Esophagus squamous epithelium (tissue), 5 donors: Measurements from ENCODE around the gene CARM1. TPM values are rescaled to one million over a fixed set of nuclear protein-coding genes. Genes with fewer than 3 reads are reported as not detected.
"Not testable (repeated sequence)": the region's sequence is repeated elsewhere in the genome, so short reads cannot be mapped to it uniquely, and the experiment has no call there.

Experiments used
- DNase-seq: peaks from one replicate; lab custom pipeline; 2025; lab: John Stamatoyannopoulos, UW
- H3K27ac ChIP-seq, 4 donors: fragments of 200-600 bp; sonication (generic); one replicate each; pipeline ENCODE4 v1.5.1; 2016 to 2019; ENCODE audit warnings: mild to moderate bottlenecking in 1 of 4
- H3K27me3 ChIP-seq, 4 donors: fragments of 200-600 bp; sonication (generic); 1 replicate in 3 of 4; 2 replicates in 1 of 4; pipeline versions ENCODE4 v1.5.1 to v1.6.0; 2017 to 2021; ENCODE audit warnings: antibody characterized with exemption in 1 of 4
- H3K36me3 ChIP-seq, 3 donors: fragments of 200-600 bp; sonication (generic); one replicate each; pipeline ENCODE4 v1.5.1; 2016 to 2019
- H3K4me1 ChIP-seq, 3 donors: fragments of 200-600 bp; sonication (generic); one replicate each; pipeline ENCODE4 v1.5.1; 2017 to 2019
- H3K4me3 ChIP-seq, 4 donors: fragments of 200-600 bp; sonication (generic); 1 replicate in 3 of 4; 2 replicates in 1 of 4; pipeline ENCODE4 v1.5.1; 2016 to 2019; ENCODE audit warnings: mild to moderate bottlenecking in 2 of 4, moderate library complexity in 1 of 4
- H3K9me3 ChIP-seq, 3 donors: fragments of 200-600 bp; sonication (generic); one replicate each; pipeline ENCODE4 v1.5.1; 2016 to 2019
- CTCF ChIP-seq, 6 experiments: fragments of 450-650 bp in 4 of 6; fragments of 200-600 bp in 2 of 6; sonication (generic) in 2 of 6; IDR thresholded peaks; one replicate each; pipeline ENCODE4 v1.5.1; 2016 to 2019; ENCODE audit warnings: antibody characterized with exemption in 6 of 6, mild to moderate bottlenecking in 4 of 6, moderate library complexity in 4 of 6
- POLR2A ChIP-seq, 4 donors: fragments of 450-650 bp; IDR thresholded peaks; one replicate each; pipeline ENCODE4 v1.6.1; 2017; ENCODE audit warnings: antibody characterized with exemption in 4 of 4, mild to moderate bottlenecking in 4 of 4, moderate library complexity in 3 of 4
- WGBS, 2 donors: methylation state at CpG; one replicate each; pipeline ENCODE4 v1.1.5; 2018; 5-methylcytosine and 5-hydroxymethylcytosine counted together
- intact Hi-C: fragments of 100-400 bp; cut with DNase I; formaldehyde crosslinking; loops from one replicate; pipeline ENCODE4 v1.15.0; 2022
- total RNA-seq, 4 donors: library from RNA; depleted of rRNA; stranded (reverse); fragments of >200 nt; gene quantifications; one replicate each; pipeline ENCODE4 v1.1.0, GENCODE V29; 2016
- donor health status: DM: yes; HTN: yes; CAD: no.

CARM1 gene
- total RNA-seq, 4 donors from 2014 or later = 21.4 to 35.4 (median 28.5) TPM

DNA sequence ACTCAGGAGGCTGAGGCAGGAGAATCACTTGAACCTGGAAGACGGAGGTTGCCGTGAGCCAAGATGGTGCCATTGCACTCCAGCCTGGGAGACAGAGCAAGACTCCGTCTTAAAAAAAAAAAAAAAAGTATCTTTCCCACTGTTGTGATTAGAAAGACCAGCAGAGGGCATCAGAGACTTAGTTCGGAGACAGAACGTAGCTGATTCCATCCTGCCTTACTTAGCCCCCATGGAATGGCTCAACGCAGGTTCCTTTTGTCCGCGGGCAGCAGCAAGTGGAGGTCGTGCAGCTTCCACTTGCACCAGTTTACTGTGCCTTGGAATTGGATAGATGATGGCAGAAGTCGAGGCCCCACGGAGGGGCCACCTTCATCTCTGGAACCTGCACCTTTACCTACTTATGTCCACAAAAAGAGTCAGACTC lies 65.3 kb downstream of the CARM1 start:
- TF ChIP-seq POLR2A (IDR thresholded peaks at IDR 0.05) (no peak), CTCF (IDR thresholded peaks at IDR 0.05) (peak in 5 of 6 experiments; percentile 62 to 72 (median 70))
- intact Hi-C loops = loop anchor here (10.0 kb wide), 1 partner anchor 98 kb away; no protein-coding TSS in a partner anchor
- Histone ChIP-seq H3K4me3 (peak overlapping the region in 1 of 4 donors; percentile 29), H3K36me3 (peaks cover 0 to 15% (median 9%) of the 10 kb centered on the region in 3 donors), H3K9me3 (no peaks in the 10 kb centered on the region), H3K27me3 (no peaks in the 10 kb centered on the region), H3K4me1 (peaks cover 0 to 50% (median 9%) of the 10 kb centered on the region in 3 donors), H3K27ac (peak overlapping the region in 1 of 4 donors; percentile 29)
- 3 to 4% methylated on average over 11 of the region's 11 CpGs for WGBS, 2 donors
- no peak for DNase-seq

DNA sequence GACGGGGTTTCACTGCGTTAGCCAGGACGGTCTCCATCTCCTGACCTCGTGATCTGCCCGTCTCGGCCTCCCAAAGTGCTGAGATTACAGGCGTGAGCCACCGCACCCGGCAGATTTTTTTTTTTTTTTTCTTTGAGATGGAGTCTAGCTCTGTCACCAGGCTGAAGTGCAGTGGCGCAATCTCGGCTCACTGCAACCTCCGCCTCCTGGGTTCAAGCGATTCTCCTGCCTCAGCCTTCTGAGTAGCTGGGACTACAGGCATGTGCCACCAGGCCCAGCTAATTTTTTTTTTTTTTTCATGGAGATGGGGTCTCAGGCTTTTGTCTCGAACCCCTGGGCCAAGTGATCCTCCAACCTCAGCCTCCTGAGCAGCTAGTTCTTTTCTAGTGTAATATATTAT lies 70.3 kb downstream of the CARM1 start:
- H3K27me3 ChIP-seq, intact Hi-C loops, H3K9me3 ChIP-seq, H3K4me3 ChIP-seq, DNase-seq, H3K36me3 ChIP-seq: not testable (repeated sequence)
- H3K27ac ChIP-seq = peak overlapping the region in 2 of 4 donors; percentile 31 to 88
- peaks cover 0 to 65% (median 11%) of the 10 kb centered on the region in 3 donors for H3K4me1 ChIP-seq
- 60 to 69% methylated on average over 12 to 14 of the region's 14 CpGs for WGBS, 2 donors

GRCh38 chr19:10943412-10943811 lies 72.1 kb downstream of the CARM1 start:
- WGBS, 2 donors = 85 to 96% methylated on average over 4 of the region's 4 CpGs
- H3K27me3 ChIP-seq, H3K36me3 ChIP-seq, H3K4me3 ChIP-seq, H3K9me3 ChIP-seq, DNase-seq, H3K27ac ChIP-seq, intact Hi-C loops: not testable (repeated sequence)
- peaks cover 0 to 74% (median 19%) of the 10 kb centered on the region in 3 donors for H3K4me1 ChIP-seq

DNA sequence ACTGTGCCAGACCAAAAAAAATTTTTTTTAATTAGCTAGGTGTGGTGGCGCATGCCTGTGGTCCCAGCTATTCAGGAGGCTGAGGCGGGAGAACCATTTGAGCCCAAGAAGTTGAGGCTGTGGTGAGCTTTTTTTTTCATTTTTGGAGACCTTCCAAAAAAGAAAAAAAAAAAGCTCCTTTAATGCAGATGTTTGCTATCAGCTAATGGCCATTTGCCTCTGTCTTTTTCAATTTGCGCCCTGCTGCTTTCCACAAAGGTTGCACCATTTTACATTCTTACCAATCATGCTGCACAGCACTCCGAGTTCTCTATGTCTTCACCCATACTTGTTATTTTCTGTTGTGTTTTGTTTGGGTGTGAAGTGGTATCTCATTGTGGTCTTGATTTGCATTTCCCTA lies 73.9 kb downstream of the CARM1 start:
- Histone ChIP-seq H3K36me3 (no peaks in the 10 kb centered on the region), H3K27me3 (no peaks in the 10 kb centered on the region), H3K4me3 (no peak overlapping the region), H3K4me1 (peaks cover 0 to 64% (median 16%) of the 10 kb centered on the region in 3 donors), H3K27ac (no peak overlapping the region), H3K9me3 (no peaks in the 10 kb centered on the region)
- 83 to 94% methylated on average over 4 of the region's 4 CpGs for WGBS, 2 donors
- DNase-seq = no peak
- intact Hi-C loops = no loop called here
- no peak for TF ChIP-seq POLR2A (IDR thresholded peaks at IDR 0.05)
- TF ChIP-seq CTCF (IDR thresholded peaks at IDR 0.05) = no peak

GRCh38 chr19:10946958-10947657 lies 75.8 kb downstream of the CARM1 start:
- Histone ChIP-seq H3K36me3 (no peaks in the 10 kb centered on the region), H3K4me3 (no peak overlapping the region), H3K9me3 (no peaks in the 10 kb centered on the region), H3K27ac (peak overlapping the region; percentile 19 to 82 (median 48)), H3K4me1 (peaks cover 0 to 51% (median 13%) of the 10 kb centered on the region in 3 donors), H3K27me3 (no peaks in the 10 kb centered on the region)
- 39 to 66% methylated on average over 6 of the region's 6 CpGs for WGBS, 2 donors
- no peak for DNase-seq
- intact Hi-C loops = no loop called here
- TF ChIP-seq POLR2A (IDR thresholded peaks at IDR 0.05) (no peak), CTCF (IDR thresholded peaks at IDR 0.05) (no peak)

GRCh38 chr19:10952809-10953208 lies 81.5 kb downstream of the CARM1 start:
- Histone ChIP-seq H3K4me3 (no peak overlapping the region), H3K9me3 (no peaks in the 10 kb centered on the region), H3K36me3 (no peaks in the 10 kb centered on the region), H3K4me1 (peaks cover 0 to 55% (median 7%) of the 10 kb centered on the region in 3 donors), H3K27me3 (no peaks in the 10 kb centered on the region), H3K27ac (peak overlapping the region in 3 of 4 donors; percentile 58 to 78 (median 66))
- intact Hi-C loops = no loop called here
- no peak for TF ChIP-seq CTCF (IDR thresholded peaks at IDR 0.05)
- 30 to 36% methylated on average over 1 to 6 of the region's 6 CpGs for WGBS, 2 donors
- DNase-seq = no peak

DNA sequence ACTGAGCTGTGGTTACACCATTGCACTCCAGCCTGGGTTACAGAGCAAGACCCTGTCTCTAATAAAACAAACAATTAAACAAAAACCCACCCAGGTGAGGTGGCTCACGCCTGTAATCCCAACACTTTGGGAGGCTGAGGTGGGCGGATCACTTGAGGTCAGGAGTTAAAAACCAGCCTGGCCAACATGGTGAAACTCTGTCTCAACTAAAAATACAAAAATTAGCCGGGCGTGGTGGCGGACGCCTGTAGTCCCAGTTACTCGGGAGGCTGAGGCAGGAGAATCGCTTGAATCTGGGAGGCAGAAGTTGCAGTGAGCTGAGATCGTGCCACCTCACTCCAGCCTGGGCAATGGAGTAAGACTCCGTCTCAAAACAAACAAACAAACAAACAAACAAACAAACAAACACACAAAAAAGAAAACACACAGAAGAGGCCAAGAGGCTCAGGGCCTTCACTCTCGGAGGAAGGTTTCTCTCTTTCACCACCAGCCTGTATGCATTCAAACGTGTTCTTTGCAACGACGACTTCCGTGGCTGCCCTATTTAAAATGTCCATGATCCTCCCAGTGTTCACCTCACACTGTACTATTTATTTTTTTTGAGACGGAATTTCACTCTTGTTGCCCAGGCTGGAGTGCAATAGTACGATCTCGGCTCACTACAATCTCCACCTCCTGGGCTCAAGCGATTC lies 88.1 kb downstream of the CARM1 start:
- H3K9me3 ChIP-seq, DNase-seq, intact Hi-C loops, H3K27me3 ChIP-seq, H3K36me3 ChIP-seq: not testable (repeated sequence)
- peak overlapping the region; percentile 93 to 98 (median 96) for H3K27ac ChIP-seq
- WGBS, 2 donors = 87 to 93% methylated on average over 19 of the region's 19 CpGs
- peak overlapping the region in 3 of 4 donors; percentile 76 to 96 (median 95) for H3K4me3 ChIP-seq
- peaks cover 8 to 56% (median 25%) of the 10 kb centered on the region in 3 donors for H3K4me1 ChIP-seq
